Motor neuron (in vitro differentiated cells): ENCODE data around the gene MSRB1. TPM values are rescaled to one million over a fixed set of nuclear protein-coding genes. Genes with fewer than 3 reads are reported as not detected.
"Not testable (repeated sequence)": the region's sequence is repeated elsewhere in the genome, so short reads cannot be mapped to it uniquely, and the experiment has no call there.

Source experiments
- ATAC-seq, 8 experiments: fragments of 200-7000 bp; cut with Tn5 transposase; replicated peaks in 6 of 8; 2 replicates each; pipeline ENCODE4 v1.8.0; 2021; ENCODE audit warnings: mild to moderate bottlenecking in 8 of 8, moderate library complexity in 8 of 8
- H3K27ac ChIP-seq, 2 donors: fragments of 250-450 bp; sonication (Bioruptor Pico); 2 replicates each; pipeline ENCODE4 v1.9.0; 2021; ENCODE audit warnings: antibody characterized with exemption in 2 of 2, mild to moderate bottlenecking in 2 of 2, moderate library complexity in 1 of 2
- H3K4me1 ChIP-seq, 2 donors: fragments of 250-450 bp; sonication (Bioruptor Pico); replicated peaks in 1 of 2; 2 replicates each; pipeline ENCODE4 v1.6.1; 2021; ENCODE audit warnings: antibody characterized with exemption in 2 of 2, mild to moderate bottlenecking in 2 of 2, moderate library complexity in 1 of 2
- H3K4me3 ChIP-seq, 5 donors: fragments of 250-450 bp; sonication (Bioruptor Pico); 2 replicates each; pipeline ENCODE4 v1.9.0; 2021; ENCODE audit warnings: antibody characterized with exemption in 5 of 5, mild to moderate bottlenecking in 5 of 5, moderate library complexity in 4 of 5
- WGBS, 10 experiments: fragments of 450-650 bp; shearing (Covaris generic); methylation state at CpG; one replicate each; pipeline ENCODE4 v1.0.0; 2022; 5-methylcytosine and 5-hydroxymethylcytosine counted together
- in situ Hi-C, 9 experiments: fragments of 400-800 bp; cut with MboI; loops; one replicate each; pipeline ENCODE4 v1.15.0; 2021; ENCODE audit warnings: low sequenced_read_pairs in 9 of 9, low pct_unique_long_range_greater_than_20kb in 2 of 9; ENCODE audit not compliant: unreplicated experiment in 9 of 9
- total RNA-seq, 8 experiments: library from RNA; unstranded; fragments of 300-600 nt; gene quantifications; 2 replicates each; pipeline versions ENCODE4 v1.2.3 to v1.2.4, GENCODE V29; 2022

The MSRB1 gene
- total RNA-seq, 8 experiments from 2014 or later, result 2.8 to 18.1 (median 6.3) TPM

DNA sequence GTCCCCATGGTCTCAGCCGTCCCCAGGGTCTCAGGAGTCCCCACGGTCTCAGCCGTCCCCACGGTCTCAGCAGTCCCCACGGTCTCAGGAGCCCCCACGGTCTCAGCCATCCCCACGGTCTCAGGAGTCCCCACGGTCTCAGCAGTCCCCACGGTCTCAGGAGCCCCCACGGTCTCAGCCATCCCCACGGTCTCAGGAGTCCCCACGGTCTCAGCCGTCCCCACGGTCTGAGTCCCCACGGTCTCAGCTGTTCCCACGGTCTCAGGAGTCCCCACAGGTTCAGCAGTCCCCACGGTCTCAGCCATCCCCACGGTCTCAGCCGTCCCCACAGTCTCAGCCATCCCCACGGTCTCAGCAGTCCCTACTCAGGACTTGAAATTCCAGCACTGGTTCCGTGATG is 22.9 kb downstream of the MSRB1 start:
- not testable (repeated sequence) for H3K4me3 ChIP-seq, ATAC-seq, H3K27ac ChIP-seq
- in situ Hi-C loops, result loop anchor here in 1 of 9 experiments (10.0 kb wide), 1 partner anchor 55 kb away; no protein-coding TSS in a partner anchor
- H3K4me1 ChIP-seq, result peaks cover 3 to 11% of the 10 kb centered on the region in 2 donors
- 27% methylated on average over 3 of the region's 21 CpGs; no CpG with 5 or more reads in 9 of the 10 experiments for WGBS, 10 experiments

DNA sequence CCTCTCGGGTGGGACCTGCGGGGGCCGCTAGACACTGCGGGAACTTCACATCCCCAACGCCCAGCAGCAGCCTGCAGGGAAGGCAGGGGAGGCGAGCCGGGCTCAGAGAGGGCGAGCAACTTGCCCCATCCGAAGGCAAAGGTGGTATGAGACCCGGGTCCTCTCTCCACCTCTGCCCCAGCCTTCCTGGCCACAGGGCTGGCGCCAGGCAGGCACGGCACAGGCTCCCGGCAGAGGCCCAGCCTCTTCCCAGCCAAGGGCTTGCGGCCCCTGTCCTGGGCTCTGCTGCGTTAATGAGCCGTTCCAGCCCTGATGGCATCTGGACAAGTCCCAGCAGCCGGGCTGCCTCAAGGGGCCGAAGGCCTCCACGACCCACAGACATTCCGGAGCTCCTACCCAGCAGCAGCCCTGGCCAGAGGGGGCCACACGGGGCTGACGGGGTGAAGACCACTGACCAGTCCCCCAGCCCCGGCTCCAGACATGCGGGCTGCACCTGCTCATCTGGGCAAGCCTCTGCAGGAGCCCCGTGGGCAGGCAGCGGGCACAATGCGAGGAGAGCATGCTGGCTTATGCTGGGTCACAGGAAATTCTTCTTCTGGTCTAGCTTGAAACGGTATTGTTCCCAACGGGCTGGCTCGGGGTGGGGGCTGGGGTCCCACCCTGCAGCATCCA is 23.5 kb downstream of the MSRB1 start:
- ATAC-seq, result no peak
- Histone ChIP-seq H3K4me3 (no peak overlapping the region), H3K27ac (no peak overlapping the region), H3K4me1 (peaks cover 3 to 11% of the 10 kb centered on the region in 2 donors)
- 22 to 35% (median 35%) methylated on average over 4 to 10 of the region's 30 CpGs; no CpG with 5 or more reads in 7 of the 10 experiments for WGBS, 10 experiments
- in situ Hi-C loops, result no loop called here

DNA sequence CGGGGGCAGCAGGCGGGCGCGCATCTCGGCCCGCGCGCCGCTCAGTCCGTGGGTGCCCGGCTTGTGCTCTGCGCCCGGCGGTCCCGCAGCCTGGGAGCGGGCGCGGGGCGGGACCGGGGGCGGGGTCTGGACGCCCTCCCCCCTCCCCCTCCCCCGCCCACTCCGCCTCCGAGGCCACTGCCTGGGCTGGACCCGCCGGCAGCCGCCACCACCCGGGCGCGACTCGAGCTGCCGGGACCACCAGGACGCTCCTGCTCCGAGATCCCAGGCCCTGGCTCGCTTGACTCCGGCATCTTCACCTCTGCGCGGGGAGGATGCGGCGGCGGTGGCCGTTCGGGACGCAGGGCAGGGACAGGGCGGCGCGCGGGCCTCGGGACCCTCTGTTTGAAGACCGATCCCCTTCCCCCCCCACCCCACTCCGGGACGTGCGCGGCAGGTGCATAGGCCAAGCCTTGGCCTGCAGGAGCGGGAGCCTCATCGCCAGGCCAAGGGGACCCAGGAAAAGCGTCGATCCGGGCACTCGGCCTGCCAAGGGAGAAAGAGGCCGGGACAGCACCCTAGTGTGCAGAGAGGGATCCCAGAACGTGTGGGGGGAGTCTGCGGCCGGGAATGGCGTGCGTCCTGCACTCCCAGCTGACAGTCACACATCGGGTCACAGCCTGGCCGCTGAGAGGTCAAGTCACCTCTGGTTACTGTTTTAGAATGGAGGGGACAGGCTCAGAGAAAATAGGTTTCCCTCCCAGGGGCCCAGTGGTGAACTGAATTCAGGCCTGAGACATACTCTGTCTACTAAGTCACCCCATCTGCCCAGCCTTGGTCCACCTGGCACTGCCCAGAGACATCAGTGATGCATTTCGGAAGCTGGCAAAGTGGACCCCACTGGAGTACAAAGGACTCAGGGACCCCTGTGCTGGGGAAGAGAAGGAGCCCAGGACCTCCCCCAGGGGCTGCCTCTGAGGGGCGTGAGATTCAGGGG is 24.4 kb downstream of the MSRB1 start, which contains the start of gene HS3ST6:
Gene HS3ST6 (minus strand): TSS at position 65 of the 976 bp plus-strand sequence. CDS start 92 bp downstream, outside the sequence.
- 5 to 14% methylated on average over 4 to 5 of the region's 71 CpGs; no CpG with 5 or more reads in 8 of the 10 experiments for WGBS, 10 experiments
- in situ Hi-C loops, result no loop called here
- ATAC-seq, result peak in 6 of 8 experiments; percentile 51 to 67 (median 62)
- Histone ChIP-seq H3K27ac (no peak within 1 kb of the TSS), H3K4me1 (peaks cover 3 to 8% of the 10 kb centered on the region in 2 donors), H3K4me3 (peak within 1 kb of the TSS; percentile 11 to 36 (median 28))

DNA sequence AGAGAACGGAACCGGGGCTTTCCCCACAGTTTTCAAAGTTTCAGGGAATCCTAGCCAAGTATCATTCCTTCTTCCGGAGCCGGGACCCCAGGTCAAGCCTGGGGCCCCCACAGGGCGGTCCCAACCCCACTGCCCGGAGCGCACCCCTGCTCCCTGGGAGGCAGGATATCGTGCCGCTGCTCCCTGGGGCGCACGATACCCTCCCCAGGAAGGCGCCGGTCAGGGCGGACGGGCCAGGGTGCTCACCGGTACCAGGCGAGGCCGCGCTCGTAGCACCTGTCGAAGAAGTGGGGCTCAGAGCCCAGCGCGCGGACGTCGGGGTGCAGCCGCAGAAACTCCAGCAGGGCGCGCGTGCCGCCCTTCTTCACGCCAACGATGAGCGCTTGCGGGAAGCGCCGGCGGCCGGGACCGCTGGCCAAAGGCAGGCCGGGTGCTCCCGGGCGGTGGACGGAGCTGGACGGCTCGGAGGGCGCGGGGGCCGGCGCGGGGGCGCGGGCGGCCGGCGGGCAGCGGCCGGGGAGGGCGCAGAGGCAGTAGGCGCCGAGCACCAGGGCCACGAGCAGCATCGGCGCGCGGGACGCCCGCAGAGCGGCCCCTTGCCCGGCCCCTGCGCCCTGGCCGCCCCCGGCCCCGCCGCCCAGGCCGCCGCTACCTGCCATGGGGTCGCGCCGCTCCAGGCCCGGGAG is 25.2 kb downstream of the MSRB1 start:
- 3% methylated on average over 6 of the region's 81 CpGs; no CpG with 5 or more reads in 9 of the 10 experiments for WGBS, 10 experiments
- Histone ChIP-seq H3K4me1 (peaks cover 3 to 8% of the 10 kb centered on the region in 2 donors), H3K4me3 (peak overlapping the region; percentile 11 to 36 (median 28)), H3K27ac (no peak overlapping the region)
- in situ Hi-C loops, result no loop called here
- peak in 5 of 8 experiments; percentile 3 to 15 (median 7) for ATAC-seq

DNA sequence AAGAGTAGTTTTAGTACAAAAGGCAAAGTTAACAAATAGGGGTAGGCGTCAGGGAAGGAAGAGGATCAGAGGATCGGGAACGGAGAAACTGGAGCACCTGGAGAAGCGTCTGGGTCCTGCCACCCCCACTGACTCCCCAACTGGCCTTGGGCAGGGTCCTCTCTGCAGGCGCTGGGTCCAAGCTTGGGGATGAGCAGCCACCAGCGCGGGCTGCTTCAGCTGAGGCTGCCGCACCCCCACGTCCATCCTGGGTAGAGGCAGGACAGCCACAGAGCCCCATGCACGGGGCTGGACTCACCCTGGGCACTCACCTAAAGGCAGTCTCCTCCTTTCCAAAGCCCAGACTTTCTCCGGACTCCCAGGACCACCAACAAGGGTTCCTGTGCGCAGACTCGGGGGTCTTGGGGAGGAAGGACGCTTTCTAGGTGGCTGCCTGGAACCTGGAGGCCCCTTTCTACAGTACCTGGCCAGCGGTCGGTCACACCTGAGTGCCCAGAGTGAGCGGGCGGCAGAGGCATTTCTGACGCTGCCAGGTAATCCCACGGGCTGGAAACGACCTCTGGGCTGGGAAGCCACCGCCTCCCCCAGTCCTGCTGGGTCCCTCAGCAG is 25.8 kb downstream of the MSRB1 start:
- WGBS, 10 experiments, result 5 to 26% (median 6%) methylated on average over 3 to 8 of the region's 22 CpGs; no CpG with 5 or more reads in 7 of the 10 experiments
- Histone ChIP-seq H3K4me1 (peaks cover 3 to 8% of the 10 kb centered on the region in 2 donors), H3K4me3 (no peak overlapping the region), H3K27ac (no peak overlapping the region)
- ATAC-seq, result no peak
- in situ Hi-C loops, result no loop called here

DNA sequence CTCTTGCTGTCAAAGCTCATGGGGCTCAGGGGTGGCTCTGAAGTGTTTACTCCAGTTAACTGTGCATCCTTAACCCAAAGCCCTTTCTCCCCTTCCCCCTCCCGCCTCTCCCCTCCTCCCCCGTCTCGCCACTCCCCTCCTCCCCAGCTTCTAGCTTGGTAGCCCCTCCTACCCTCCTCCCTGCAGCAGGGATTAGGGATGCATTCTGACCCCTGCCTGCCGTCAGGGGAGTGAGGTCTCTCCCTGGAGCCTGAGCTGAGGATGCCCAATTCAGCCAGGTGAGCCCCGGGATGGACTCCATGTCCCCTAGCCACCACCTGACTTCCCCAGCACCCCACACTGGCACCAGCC is 26.4 kb downstream of the MSRB1 start:
- no peak for ATAC-seq
- peaks cover 3 to 8% of the 10 kb centered on the region in 2 donors for H3K4me1 ChIP-seq
- 29% methylated on average over 1 of the region's 5 CpGs; no CpG with 5 or more reads in 9 of the 10 experiments for WGBS, 10 experiments
- H3K27ac ChIP-seq, result no peak overlapping the region
- in situ Hi-C loops, result no loop called here
- H3K4me3 ChIP-seq, result no peak overlapping the region

DNA sequence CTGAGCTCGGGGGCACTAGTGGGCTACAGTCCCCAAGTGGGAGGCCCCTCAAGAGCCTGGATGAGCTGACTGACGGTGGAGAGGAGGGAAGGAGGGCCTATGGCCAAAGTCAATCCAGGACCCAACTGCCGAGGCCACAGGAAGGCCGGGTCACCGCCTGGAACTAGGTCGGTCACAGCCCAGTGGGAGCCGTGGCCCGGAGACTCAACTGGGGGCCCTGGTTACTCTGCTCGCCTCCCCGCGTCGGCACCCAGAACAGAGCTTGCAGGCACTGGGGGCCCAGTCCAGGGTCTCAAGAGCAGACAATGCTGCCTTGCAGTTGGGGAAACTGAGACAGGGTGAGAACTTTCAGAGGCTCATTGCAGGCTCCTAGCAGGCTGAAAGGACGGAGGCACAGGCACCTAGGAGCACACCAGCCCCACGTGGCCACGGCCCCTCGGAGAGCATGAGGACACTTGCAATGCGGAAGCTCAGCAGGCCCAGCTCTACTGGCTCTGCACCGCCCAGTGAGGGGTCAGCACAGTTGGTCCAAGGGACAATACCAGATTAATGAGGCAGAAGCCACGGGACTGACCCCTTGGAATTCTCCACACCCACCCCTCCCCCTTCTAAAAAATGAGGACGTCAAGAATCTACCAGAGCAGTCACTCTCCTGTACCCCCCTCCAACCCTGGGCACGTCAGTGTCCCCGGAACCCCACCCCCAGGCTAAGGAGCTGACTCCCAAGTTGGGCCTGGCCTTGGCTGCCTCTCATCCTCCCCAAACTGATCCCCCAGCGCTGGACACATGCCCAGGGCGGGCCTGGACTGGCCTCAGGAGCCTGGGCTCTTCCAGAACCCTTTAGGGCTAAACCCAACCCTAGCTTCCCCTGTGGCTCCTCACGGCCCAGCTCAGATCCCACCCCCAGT is 27.0 kb downstream of the MSRB1 start:
- in situ Hi-C loops, result no loop called here
- 50 to 84% (median 70%) methylated on average over 2 to 8 of the region's 25 CpGs; no CpG with 5 or more reads in 5 of the 10 experiments for WGBS, 10 experiments

DNA sequence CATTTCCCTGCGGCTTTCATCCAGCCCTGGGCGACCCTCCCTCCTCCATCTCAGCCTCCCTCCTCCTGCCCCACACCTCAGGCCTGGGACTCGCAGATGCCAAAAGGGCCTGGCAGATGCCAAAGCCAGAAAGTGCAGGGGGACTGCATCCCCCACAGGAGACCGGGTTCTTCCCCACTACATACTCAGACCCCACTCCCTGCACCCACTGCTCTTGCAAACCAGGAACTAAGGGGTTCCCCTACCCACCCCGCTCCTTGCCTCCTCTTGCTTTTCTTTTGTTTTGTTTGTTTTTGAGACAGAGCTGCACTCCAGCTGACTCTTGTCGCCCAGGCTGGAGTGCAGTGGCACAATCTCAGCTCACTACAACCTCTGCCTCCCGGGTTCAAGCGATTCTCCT is 28.0 kb downstream of the MSRB1 start:
- Histone ChIP-seq H3K27ac (no peak overlapping the region), H3K4me1 (peaks cover 3 to 4% of the 10 kb centered on the region in 2 donors), H3K4me3 (no peak overlapping the region)
- 0 to 80% (median 53%) methylated on average over 1 to 2 of the region's 8 CpGs; no CpG with 5 or more reads in 6 of the 10 experiments for WGBS, 10 experiments
- no peak for ATAC-seq
- in situ Hi-C loops, result no loop called here

More for the DNA sequence above, 27.0 kb downstream of the MSRB1 start:
- Histone ChIP-seq H3K27ac (no peak overlapping the region), H3K4me3 (no peak overlapping the region), H3K4me1 (peaks cover 3 to 8% of the 10 kb centered on the region in 2 donors)
- ATAC-seq, result peak in 2 of 8 experiments; percentile 31 to 32

DNA sequence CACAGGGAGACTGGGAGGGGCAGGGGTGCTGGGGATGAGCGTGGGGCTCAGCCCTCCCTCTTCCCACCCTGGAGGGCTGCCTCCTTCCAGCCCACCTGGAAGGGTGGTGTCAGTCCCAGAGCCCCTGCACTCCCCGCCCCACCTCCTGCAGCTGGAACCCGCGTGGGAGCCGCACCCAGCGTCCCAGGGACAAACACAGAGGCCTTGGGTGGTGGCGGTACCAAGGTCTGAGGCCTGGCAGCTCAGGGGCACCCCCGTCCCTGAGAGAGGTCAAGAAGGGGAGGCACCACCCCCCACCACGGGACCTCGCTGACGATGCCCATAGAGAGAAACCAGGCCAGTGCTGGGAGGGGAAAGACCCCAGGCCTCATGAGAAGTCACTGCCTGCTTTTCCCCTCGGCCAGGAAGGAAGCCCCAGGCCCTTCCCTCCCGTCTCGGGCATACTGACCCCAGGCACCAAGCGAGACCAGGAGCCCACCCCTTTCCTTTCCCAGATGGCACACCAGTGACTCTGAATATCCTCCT is 28.9 kb downstream of the MSRB1 start:
- H3K4me1 ChIP-seq, result peaks cover 3 to 4% of the 10 kb centered on the region in 2 donors
- WGBS, 10 experiments, result 37% methylated on average over 3 of the region's 15 CpGs; no CpG with 5 or more reads in 9 of the 10 experiments
- H3K27ac ChIP-seq, result no peak overlapping the region
- H3K4me3 ChIP-seq, result no peak overlapping the region
- in situ Hi-C loops, result no loop called here
- no peak for ATAC-seq

DNA sequence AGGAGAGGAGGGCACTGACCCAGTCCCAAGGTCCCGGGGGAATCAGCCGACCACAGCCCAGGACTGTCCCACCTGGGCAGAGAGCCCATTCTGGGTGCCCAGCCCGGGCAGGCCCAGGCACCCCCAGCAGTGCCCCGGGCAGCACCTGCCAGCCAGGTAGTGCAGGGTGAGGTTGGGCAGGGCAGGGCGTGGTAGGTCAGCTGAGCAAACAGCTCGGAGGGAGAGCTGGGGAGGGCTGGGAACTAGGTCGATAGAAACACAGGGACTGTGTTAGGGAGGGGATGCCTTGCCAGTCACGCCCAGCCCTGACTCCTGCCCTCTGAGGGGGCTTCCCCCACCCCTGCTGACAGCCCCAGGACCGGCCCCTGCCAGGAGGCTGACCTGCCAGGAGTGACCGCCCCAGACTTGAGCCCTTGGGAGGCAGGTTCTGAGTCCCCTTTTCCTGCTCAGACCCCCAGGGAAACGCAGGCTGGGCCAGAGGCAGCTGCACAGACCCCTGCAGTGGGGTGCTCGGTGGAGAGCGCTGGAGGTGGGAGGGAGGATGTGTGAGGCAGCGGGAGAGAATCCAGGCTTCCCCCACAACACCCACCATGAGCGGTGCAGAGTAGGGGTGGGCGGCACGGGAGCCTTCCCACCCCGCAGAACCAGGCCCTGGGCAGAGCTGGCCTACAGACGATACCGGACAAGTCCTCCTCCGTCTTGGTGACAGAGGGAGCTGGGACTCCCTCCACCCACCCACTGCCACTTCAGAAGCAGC is 29.5 kb downstream of the MSRB1 start:
- 0 to 83% (median 20%) methylated on average over 1 to 3 of the region's 21 CpGs; no CpG with 5 or more reads in 7 of the 10 experiments for WGBS, 10 experiments
- in situ Hi-C loops, result no loop called here
- peak in 1 of 8 experiments; percentile 24 for ATAC-seq
- Histone ChIP-seq H3K4me1 (peaks cover 1 to 3% of the 10 kb centered on the region in 2 donors), H3K4me3 (no peak overlapping the region), H3K27ac (no peak overlapping the region)

DNA sequence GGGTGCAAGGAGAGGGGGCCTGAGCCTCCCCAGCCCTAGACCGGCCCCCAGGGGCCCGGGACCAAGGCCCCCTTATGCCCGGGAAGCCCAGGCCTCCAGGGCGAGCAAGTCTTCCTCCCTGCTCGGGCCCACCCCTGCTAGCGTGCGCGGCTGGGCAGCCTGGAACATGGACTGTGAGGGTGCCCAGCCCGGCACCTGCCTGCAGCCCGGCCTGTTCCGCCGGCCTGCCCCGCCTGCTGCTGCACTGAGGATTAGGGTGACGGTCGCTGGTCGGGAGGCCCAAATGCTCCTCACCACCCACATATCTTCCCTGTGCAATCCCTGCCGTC is 30.8 kb downstream of the MSRB1 start:
- in situ Hi-C loops, result no loop called here
- H3K4me1 ChIP-seq, result no peaks in the 10 kb centered on the region
- 0 to 80% (median 75%) methylated on average over 1 of the region's 17 CpGs; no CpG with 5 or more reads in 7 of the 10 experiments for WGBS, 10 experiments
- H3K27ac ChIP-seq, result no peak overlapping the region
- H3K4me3 ChIP-seq, result no peak overlapping the region
- no peak for ATAC-seq
